Keratinocyte (primary cell): Measurements from ENCODE around the gene ZNF292.

ENCODE experiments used
- EZH2 ChIP-seq: IDR thresholded peaks from one replicate; pipeline ENCODE4 v1.6.1; 2012; ENCODE audit warnings: inconsistent platforms, mild to moderate bottlenecking, low read length, moderate library complexity
- TF ChIP-seq, protein P1 (sequence below), 3 experiments: IDR thresholded peaks in 1 of 3; conservative IDR thresholded peaks in 1 of 3; optimal IDR thresholded peaks in 1 of 3; 2 replicates in 2 of 3; 3 replicates in 1 of 3; pipeline versions ENCODE3 to v1.5.1; 2011; ENCODE audit warnings: low read length in 3 of 3, mild to moderate bottlenecking in 3 of 3, moderate library complexity in 2 of 3, control low read depth in 1 of 3, inconsistent platforms in 1 of 3; ENCODE audit not compliant: insufficient read depth in 2 of 3; ENCODE audit errors: extremely low read depth in 1 of 3

DNA sequence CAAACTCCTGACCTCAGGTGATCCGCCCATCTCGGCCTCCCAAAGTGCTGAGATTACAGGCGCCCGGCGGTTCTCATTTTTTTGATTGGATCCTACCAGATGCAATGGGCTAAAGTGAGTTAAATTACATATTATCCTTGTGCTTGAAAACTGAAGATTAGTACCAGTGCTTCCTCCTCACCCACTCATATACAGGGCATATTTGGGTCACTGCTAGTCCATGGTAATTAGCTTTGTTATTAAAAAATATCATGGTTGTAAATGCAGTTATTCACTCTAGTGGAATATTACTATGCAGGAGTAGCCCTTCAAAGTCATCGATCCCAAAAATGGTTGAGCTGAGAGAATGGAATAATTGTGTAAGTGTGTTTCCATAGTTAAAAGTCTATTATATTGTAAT, 26.5 kb downstream of the ZNF292 start:
- TF ChIP-seq, protein P1, sequence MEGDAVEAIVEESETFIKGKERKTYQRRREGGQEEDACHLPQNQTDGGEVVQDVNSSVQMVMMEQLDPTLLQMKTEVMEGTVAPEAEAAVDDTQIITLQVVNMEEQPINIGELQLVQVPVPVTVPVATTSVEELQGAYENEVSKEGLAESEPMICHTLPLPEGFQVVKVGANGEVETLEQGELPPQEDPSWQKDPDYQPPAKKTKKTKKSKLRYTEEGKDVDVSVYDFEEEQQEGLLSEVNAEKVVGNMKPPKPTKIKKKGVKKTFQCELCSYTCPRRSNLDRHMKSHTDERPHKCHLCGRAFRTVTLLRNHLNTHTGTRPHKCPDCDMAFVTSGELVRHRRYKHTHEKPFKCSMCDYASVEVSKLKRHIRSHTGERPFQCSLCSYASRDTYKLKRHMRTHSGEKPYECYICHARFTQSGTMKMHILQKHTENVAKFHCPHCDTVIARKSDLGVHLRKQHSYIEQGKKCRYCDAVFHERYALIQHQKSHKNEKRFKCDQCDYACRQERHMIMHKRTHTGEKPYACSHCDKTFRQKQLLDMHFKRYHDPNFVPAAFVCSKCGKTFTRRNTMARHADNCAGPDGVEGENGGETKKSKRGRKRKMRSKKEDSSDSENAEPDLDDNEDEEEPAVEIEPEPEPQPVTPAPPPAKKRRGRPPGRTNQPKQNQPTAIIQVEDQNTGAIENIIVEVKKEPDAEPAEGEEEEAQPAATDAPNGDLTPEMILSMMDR (optimal IDR thresholded peaks at IDR 0.05 in 1 of 3, IDR thresholded peaks at IDR 0.05 in 1 of 3, conservative IDR thresholded peaks at IDR 0.05 in 1 of 3; ENCODE audit: extremely low read depth in 1 of 3, insufficient read depth in 2 of 3, low read length in 3 of 3) = no peak
- no peak for TF ChIP-seq EZH2
